Mucosa of rectum (tissue), 2 donors: ENCODE results near the gene FASTK.

Experiments
- H3K27ac ChIP-seq, 2 donors: one replicate each; pipeline ENCODE4 v1.7.0; 2013; ENCODE audit warnings: inconsistent platforms in 2 of 2, low read depth in 2 of 2, low read length in 2 of 2
- H3K27me3 ChIP-seq, 2 donors: one replicate each; pipeline ENCODE4 v1.7.0; 2013; ENCODE audit warnings: low read length in 2 of 2; ENCODE audit not compliant: control insufficient read depth in 2 of 2, insufficient read depth in 2 of 2
- H3K36me3 ChIP-seq, 2 donors: one replicate each; pipeline ENCODE4 v1.7.0; 2013; ENCODE audit warnings: low read length in 2 of 2; ENCODE audit not compliant: control insufficient read depth in 2 of 2, insufficient read depth in 2 of 2
- H3K4me1 ChIP-seq, 2 donors: one replicate each; pipeline ENCODE4 v1.7.0; 2013; ENCODE audit warnings: low read length in 2 of 2, mild to moderate bottlenecking in 1 of 2; ENCODE audit not compliant: control insufficient read depth in 2 of 2, insufficient read depth in 2 of 2
- H3K4me3 ChIP-seq, 2 donors: one replicate each; pipeline ENCODE4 v1.7.0; 2013; ENCODE audit warnings: low read length in 2 of 2
- H3K9ac ChIP-seq, 2 donors: one replicate each; pipeline ENCODE4 v1.7.0; 2013; ENCODE audit warnings: low read length in 2 of 2, low read depth in 1 of 2, mild to moderate bottlenecking in 1 of 2
- H3K9me3 ChIP-seq, 2 donors: one replicate each; pipeline ENCODE4 v1.7.0; 2013; ENCODE audit warnings: low read length in 2 of 2; ENCODE audit not compliant: control insufficient read depth in 2 of 2
- donor health status: healthy.
- donor health status: Normal muscosa, but diverticular disease.

Gene FASTK

DNA sequence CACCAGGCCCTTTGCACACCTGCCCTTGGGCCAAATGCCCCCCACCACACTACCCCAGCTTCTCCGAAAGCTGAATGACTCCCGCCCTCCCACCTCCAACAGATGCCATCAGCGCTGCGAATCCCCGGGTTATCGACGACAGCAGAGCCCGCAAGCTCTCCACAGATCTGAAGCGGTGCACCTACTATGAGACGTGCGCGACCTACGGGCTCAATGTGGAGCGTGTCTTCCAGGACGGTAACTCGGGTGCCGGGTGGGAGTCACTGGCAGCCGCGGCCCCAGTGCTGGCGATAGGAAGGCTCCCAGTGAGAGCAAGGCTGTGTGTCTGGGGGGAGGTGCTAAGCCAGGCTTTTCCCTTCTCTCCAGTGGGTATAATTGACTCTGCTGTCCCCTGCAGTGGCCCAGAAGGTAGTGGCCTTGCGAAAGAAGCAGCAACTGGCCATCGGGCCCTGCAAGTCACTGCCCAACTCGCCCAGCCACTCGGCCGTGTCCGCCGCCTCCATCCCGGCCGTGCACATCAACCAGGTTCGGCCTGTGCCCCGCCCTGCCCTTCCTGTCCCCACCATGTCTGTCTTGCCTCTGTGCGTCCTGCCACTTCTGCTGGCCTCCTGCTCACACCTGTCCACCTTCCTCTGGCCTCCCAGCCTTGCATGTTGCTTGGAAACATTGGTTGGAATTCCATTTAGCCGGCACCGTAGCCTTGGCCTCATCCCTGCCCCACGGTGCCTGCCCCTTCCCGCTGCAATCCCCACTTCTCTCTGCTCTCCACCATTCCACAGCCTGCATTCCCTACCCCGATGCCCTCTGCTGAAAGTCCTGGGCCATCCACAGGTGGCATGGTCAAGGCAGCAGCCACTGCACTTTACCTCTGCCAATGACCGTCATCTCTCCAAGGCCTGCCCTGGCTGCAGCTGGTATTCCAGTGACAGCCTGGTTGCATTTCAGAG, 37.8 kb upstream of the FASTK start:
- Histone ChIP-seq H3K27ac (no peak overlapping the region), H3K4me3 (no peak overlapping the region), H3K9me3 (no peaks in the 10 kb centered on the region), H3K36me3 (peaks cover 24% of the 10 kb centered on the region in 2 donors), H3K27me3 (no peaks in the 10 kb centered on the region), H3K9ac (no peak overlapping the region), H3K4me1 (peaks cover 4 to 20% of the 10 kb centered on the region in 2 donors)

DNA sequence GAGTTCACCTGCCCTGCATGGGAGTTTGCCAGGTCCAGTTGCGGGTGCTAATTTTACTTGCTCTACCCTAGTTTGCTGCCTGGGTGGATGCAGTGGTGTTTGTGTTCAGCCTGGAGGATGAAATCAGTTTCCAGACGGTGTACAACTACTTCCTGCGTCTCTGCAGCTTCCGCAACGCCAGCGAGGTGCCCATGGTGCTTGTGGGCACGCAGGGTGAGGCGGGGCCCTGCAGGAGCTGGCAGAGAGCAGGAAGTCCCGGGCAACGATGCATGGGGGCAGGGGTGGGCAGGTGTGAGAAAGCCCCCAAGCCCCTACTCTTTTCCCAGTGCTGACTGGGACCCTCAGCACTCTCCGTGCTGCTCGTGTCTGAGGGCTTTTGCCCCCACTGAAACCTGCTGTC, 37.0 kb upstream of the FASTK start:
- Histone ChIP-seq H3K4me1 (peaks cover 4 to 20% of the 10 kb centered on the region in 2 donors), H3K9me3 (no peaks in the 10 kb centered on the region), H3K36me3 (peaks cover 24% of the 10 kb centered on the region in 2 donors), H3K27ac (no peak overlapping the region), H3K4me3 (no peak overlapping the region), H3K27me3 (no peaks in the 10 kb centered on the region), H3K9ac (no peak overlapping the region)

DNA sequence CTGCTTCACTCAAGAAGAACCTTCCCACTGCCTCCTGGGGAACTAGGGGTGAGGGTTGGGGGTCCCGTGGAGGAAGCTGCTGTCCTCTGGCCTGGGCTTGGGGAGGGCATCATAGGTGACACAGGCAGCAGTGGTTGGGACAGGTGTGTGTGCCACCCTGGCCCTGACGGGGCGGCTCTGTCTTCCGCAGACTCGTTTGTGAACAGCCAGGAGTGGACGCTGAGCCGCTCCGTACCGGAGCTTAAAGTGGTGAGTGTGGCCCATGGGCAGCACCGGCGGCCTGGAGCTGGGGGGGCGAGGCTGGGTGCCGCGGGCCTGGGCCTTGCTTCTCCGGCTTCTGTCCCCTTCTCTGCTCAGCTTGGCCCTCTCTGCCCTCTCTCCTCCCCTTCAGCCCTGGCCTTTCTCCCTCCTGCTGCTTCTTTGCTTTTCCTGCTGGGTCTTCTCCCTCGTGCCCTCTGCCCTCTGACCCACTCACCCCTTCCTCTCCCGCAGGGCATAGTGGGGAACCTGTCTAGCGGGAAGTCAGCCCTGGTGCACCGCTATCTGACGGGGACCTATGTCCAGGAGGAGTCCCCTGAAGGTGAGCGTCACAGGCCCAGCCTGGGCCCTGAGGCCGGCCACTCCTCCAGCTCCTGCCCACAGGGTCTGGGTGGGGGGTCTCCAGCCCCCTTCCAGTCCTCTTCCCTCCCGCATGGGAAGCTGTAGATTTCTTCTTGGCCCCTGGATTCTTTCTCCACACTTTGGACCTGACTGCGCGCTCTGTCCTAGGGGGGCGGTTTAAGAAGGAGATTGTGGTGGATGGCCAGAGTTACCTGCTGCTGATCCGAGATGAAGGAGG, 36.2 kb upstream of the FASTK start:
- no peaks in the 10 kb centered on the region for H3K9me3 ChIP-seq
- H3K27ac ChIP-seq: no peak overlapping the region
- H3K4me3 ChIP-seq: no peak overlapping the region
- peak overlapping the region in 1 of 2 donors; percentile 33 for H3K9ac ChIP-seq
- no peaks in the 10 kb centered on the region for H3K27me3 ChIP-seq
- H3K36me3 ChIP-seq: peaks cover 24% of the 10 kb centered on the region in 2 donors
- H3K4me1 ChIP-seq: peaks cover 4 to 20% of the 10 kb centered on the region in 2 donors

DNA sequence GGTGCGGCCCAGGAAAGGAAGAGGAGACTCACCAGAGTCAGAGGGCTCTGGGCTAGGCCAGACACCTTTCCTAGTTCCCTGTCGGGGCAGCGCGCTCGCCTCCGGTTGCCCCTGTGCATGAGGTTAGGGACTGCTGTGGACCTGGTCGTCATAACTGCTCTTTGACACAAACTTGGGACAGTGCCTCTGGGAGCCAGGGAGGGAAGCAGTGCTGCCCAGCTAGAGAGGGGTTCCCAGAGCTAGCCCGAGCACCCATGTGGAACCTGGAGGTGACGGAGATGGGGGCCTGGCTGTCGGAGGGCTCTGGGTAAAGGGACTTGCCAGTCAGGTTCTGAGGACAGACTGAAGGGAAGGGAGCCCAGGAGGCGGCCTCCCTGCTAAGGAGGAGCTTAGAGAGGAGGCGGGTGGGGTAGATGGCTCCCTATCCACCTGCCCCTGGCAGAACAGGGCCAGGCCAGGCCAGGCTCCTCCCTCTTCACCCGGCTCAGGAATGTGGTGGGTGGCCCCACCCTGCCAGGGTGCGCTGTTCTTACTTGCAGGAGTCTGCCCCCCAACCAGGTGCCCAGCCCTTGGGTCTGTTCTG, 35.3 kb upstream of the FASTK start:
- H3K9ac ChIP-seq: peak overlapping the region in 1 of 2 donors; percentile 33
- H3K36me3 ChIP-seq: peaks cover 22 to 24% of the 10 kb centered on the region in 2 donors
- peaks cover 7 to 20% of the 10 kb centered on the region in 2 donors for H3K4me1 ChIP-seq
- no peaks in the 10 kb centered on the region for H3K27me3 ChIP-seq
- peak overlapping the region in 1 of 2 donors; percentile 45 for H3K27ac ChIP-seq
- peak overlapping the region in 1 of 2 donors; percentile 44 for H3K4me3 ChIP-seq
- no peaks in the 10 kb centered on the region for H3K9me3 ChIP-seq

DNA sequence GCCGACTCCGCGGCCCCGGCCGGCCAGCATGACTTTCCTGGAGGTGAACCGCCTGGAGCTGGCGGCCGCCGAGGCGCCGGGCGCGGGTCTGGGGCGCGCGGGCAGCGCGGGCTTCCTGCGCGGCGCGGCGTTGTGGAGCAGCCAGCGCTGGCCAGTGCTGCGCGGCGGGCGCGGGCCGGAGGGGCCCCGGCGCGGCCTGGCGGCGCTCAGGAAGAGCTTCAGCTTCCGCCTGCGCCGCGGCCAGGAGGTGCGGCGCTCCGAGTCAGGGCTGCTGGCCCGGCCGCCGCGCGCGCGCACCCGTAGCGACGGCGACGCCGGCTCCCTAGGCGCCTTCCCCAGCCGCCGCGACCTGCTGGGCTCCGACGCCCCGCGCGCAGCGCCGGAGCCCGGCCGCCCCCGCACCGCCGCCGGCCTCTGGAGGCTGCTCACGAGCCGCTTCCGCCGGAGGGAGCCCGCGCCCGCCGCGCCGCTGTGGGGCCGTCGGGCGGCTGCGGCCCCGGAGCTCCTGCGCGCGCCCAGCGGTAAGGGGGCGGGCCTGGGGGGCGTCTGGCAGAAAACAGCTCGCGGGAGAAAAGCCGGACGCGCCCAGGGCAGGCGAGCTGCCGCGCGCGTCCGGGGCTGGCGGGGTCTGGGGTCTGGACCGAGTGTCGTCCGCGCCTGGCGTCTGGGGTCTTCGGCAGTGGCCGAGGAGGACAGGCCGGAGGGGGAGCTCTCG, 34.7 kb upstream of the FASTK start:
- Histone ChIP-seq H3K27ac (peak overlapping the region in 1 of 2 donors; percentile 45), H3K27me3 (no peaks in the 10 kb centered on the region), H3K4me1 (peaks cover 7 to 20% of the 10 kb centered on the region in 2 donors), H3K9ac (peak overlapping the region in 1 of 2 donors; percentile 33), H3K36me3 (peaks cover 20 to 24% of the 10 kb centered on the region in 2 donors), H3K4me3 (peak overlapping the region in 1 of 2 donors; percentile 47), H3K9me3 (no peaks in the 10 kb centered on the region)

DNA sequence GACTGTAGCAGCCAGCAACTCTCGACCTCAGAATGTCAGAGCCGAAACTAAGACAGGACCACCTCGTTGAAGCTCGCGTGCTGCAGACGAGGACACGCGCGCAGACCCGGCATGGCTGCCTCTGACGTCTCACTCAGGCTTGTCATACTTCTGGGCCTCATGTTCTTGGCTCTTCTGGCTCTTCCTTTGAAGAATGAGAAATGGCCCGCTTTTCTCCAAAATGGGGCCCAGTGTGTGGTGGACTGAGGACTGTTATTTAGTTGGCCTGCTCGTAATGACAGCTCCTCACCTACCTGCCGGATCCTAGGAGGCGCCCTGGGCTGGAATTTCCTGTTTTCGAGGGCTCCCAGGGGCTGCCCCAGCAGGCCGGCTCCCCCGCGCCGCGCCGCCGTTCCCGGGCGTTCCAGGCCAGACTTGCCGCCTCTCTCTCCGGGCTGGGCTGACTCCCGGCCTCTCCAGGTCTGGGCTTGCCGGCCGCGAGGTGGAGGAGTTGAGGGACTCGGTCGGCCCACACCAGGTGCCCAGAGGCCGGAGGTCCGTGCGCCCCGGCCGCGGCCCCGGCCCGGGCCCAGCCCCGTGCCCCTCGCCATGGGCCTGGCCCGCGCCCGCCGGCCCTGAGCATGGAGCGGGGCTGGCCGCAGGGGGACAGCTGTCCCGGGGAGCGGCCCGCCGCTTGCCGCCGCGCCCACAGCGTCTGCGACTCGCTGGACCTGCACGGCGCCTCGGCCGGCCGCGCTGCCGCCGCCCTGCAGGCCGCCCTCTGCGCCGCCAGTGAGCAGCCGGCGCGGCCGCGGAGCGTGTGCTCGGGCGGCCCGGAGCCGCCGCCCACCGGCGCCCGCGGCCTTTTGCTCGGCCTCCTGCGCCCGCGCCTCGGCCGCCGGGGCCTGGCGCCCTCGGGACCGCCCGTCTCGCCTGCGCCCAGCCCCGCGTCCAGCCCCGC, 33.8 kb upstream of the FASTK start:
- H3K36me3 ChIP-seq: peaks cover 12 to 23% of the 10 kb centered on the region in 2 donors
- no peaks in the 10 kb centered on the region for H3K27me3 ChIP-seq
- H3K4me1 ChIP-seq: peaks cover 7 to 20% of the 10 kb centered on the region in 2 donors
- no peak overlapping the region for H3K27ac ChIP-seq
- H3K9me3 ChIP-seq: no peaks in the 10 kb centered on the region
- peak overlapping the region; percentile 41 to 47 for H3K4me3 ChIP-seq
- peak overlapping the region in 1 of 2 donors; percentile 53 for H3K9ac ChIP-seq

DNA sequence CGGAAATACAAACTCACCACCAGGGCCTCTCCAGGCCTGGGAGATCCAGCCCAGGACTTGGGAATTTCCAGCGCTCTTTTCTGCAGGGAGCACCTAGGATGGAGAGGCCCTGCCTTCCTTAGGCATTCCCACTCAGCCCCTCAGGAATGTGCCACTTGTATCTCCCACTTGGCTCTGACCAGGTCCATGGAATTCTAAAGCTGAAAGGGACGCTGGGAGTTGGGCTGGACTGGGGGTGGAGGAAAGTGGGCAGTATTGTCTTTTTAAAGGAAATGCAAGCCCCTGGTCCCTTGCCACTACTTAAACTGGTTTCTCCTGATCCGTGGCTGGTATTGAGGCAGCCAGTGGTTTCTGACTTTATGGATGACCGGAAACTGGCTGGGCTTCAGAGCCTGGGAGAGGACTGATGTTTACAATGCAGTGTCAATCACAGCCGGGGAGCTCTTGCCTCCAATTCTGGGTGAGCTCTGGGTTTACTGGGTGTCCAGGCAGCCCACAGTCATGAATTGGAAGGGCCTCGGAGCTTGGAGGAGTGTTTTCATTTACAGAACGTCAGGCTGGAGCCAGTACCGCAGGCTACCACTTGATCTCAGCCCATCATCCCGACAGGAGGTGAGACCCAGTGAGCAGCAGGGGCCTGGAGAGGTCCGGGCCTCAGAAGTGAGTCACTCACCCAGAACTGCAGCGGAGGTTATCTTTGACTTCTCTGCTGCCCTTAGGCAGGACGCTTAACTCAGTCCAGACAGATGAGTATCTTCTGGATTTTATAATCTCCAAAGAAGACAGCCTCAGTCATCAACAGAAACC, 32.9 kb upstream of the FASTK start:
- Histone ChIP-seq H3K36me3 (peaks cover 4 to 16% of the 10 kb centered on the region in 2 donors), H3K27me3 (no peaks in the 10 kb centered on the region), H3K4me3 (peak overlapping the region; percentile 41 to 47), H3K27ac (no peak overlapping the region), H3K9me3 (no peaks in the 10 kb centered on the region), H3K4me1 (peaks cover 7 to 20% of the 10 kb centered on the region in 2 donors), H3K9ac (no peak overlapping the region)

DNA sequence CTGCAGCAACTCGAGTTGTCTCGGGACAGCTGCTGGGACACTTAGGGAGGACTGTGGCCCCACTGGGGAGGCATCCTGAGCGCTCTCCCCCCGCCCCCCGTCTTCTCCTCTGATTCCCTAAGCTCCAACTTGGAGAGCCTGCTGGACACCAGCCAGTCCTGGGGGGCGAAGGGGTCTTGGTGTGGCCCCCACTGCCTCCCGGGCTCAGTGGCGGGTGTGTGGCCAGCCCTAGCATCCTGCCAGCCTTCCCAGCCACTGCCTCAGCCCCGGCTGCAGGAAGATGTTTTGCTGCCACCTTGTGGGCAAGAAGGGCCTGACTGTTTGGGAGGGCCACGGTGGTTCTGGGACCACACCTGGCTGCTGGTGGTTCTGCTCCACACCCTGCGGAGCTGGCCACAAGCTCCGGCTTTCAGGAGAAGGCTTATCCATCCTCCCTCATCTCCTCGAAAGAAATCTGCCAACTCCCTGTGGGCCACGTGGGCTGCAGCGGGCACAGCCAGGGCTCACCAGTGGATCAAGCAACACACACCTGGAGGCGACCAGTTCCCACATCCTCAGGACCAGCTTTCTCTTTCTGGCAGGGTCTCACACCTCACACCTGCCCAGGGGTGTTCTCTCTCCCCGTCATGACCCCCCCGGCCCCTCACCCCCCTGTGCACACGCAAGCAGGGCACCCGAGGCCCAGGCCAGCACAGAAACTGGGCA, 30.5 kb upstream of the FASTK start:
- Histone ChIP-seq H3K36me3 (no peaks in the 10 kb centered on the region), H3K9me3 (no peaks in the 10 kb centered on the region), H3K27ac (no peak overlapping the region), H3K27me3 (no peaks in the 10 kb centered on the region), H3K4me3 (no peak overlapping the region), H3K4me1 (peaks cover 7 to 16% of the 10 kb centered on the region in 2 donors), H3K9ac (no peak overlapping the region)
